HG02870 (cell line): Measurements from ENCODE around the gene S100Z.
"Not testable (repeated sequence)": the region's sequence is repeated elsewhere in the genome, so short reads cannot be mapped to it uniquely, and the experiment has no call there.

ENCODE experiments used
- ATAC-seq: cut with Tn5 transposase; IDR thresholded peaks from one replicate; pipeline ENCODE4 v1.9.1; 2021; ENCODE audit warnings: mild to moderate bottlenecking, moderate library complexity; ENCODE audit not compliant: unreplicated experiment

Gene S100Z

DNA sequence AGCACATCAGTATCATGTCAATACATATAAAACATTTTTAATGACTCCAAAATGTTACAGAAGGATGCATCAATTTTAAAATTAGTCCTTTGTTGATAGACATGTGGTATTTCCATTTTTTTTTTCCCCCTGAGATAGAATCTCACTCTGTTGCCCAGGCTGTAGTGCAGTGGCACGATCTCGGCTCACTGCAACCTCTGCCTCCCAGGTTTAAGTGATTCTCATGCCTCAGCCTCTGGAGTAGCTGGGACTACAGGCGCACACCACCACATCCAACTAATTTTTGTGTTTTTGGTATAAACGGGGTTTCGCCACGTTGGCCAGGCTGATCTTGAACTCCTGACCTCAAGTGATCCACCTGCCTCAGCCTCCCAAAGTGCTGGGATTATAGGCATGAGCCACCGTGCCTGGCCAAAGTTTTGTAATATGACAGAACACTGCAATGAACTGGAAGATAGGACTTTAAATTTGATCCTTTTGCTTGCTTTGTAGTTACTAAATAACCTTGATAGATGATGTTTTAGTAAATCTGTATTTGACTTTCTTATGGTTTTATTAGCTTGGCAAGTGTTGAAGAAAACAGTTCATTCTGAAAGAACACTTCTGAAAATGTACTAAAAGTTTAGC, 27.6 kb upstream of the S100Z start:
- ATAC-seq: not testable (repeated sequence)

DNA sequence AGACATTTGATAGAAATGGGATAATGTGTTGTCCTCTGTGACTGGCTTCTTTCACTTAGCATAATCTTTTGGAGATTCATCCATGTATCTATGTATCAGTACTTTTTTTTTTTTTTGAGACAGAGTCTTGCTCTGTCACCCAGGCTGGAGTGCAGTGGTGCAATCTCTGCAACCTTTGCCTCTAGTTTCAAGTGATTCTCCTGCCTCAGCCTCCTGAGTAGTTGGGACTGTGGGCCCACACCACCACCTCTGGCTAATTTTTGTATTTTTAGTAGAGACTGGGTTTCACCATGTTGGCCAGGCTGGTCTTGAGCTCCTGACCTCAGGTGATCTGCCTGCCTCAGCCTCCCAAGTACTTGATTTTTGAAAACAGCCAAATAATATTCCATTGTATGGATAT, 23.4 kb upstream of the S100Z start:
- not testable (repeated sequence) for ATAC-seq

DNA sequence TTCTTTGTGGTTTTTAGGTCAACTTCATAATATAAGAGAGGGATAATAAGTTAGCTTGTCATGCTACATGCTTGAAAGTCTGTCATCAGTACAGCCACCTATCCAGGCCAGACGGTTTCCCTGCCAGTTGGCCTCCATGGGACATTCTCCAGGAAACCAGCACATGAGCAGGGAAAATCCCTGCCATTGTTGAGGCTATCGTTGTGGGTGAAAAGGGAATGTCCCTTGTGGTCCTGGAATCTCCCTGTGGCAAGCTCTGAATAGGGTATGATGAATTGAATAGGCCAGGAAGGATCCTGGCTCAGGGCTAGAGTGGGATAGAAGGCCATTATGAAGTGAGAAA, 18.7 kb upstream of the S100Z start:
- peak; percentile 45 for ATAC-seq

DNA sequence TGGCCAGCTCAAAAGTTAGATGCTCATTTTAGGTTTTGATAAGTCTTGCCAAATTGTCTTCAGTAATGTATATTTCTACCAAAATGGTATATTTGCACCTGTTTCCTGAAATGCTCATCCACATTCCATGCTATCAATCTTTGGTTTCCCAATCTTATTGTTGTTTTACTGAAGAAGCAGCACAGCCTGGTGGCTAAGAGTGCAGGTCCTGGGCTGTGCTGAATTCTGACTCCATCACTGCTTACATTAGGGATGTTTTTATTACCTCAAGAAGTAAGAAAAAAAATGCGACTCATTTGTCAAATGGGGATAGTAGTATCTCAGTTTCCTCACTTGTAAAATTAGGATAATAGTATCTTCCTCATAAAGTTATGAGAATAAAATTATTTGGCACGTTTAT, 13.6 kb upstream of the S100Z start:
- ATAC-seq: no peak

DNA sequence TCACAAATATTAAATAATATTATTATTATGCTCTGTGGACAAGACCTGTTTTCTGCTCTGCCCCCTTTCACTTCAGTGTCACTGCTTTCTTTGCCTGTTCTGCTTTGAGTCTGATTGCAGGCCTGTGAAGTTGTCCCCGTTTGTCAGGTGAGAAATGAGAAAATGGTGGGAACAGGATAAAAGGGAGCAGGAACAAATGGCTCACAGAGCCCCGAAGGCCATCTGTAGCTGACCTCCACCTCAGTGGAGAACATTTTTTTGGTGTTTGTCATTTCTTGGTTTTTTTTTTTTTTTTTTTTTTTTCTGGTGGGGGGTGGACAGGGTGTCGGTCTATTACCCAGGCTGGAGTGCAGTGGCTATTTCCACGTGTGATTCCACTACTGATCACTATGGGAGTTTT, 13.2 kb upstream of the S100Z start:
- ATAC-seq: no peak

DNA sequence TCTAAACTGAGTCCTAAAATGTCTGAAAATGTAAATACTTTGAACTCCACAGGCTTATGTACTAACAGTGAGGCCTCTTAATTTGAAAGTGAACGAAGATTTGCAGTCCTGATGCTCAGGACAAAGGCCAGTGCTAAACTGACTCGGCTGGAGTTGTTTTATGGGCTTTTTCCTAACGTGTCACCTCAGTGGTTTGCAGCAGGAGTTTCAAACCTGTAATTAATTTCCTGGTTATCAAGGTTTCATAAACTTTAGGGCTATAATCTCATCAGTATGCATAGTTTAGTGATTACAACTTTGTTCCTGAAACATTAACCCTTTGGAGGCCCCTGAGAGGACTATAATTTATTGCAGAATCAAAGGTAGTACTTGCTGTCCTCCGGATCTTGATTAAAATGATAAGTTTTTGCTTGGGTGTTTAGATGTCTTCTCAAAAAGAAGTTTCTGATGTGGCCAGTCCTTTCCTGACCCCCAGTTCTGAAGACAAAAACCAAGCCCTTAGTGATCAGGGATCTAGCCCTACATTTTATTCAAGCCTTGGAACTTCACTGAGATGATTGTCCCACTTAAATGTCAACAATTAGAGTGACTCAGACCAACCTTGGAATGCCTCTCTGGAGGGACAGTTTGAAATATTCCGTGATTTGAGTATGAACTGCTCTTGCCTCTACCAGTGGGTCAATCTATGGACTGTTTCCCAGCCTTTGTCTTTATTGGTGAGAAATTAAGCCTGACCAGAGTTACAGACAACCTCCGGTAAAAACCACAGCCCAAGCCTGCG, 11.1 kb upstream of the S100Z start:
- no peak for ATAC-seq

DNA sequence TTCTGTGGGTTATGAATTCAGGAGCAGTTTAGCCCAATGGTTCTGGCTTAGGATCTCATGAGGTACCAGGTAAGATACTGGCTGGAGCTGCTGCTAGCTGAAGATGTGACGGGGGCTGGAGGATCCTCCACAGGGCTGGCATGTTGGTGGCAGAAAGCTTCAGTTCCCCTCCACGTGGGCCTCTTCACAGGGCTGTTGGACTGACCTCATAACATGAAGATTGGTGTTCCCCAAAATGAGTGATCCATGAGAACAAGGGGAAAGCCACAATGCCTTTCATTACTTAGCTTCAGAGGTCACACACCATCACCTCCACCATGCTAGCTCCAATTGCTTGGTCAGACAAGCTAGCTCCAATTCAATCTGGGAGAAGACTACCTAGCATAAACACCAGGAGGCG, 8.5 kb upstream of the S100Z start:
- ATAC-seq: no peak

DNA sequence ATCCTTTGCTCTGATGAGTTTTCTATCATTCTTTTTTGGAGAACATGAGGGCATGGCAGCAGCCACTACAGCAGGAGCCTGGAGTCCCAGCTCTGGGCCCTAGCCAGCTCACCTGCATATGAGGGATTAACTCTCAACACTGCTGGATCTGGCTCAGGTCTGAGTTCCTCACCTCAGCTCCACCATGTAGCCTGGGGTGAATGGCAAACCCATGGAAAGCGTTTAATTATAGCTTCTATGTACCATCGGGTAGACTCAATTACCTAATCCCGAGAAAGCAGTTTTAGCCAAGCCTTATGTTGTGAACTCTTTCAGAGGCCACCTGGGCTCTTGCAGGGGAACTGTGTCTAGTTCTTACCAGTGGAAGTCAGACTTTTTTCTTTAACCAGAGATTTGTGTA, 3.9 kb upstream of the S100Z start:
- ATAC-seq: no peak

DNA sequence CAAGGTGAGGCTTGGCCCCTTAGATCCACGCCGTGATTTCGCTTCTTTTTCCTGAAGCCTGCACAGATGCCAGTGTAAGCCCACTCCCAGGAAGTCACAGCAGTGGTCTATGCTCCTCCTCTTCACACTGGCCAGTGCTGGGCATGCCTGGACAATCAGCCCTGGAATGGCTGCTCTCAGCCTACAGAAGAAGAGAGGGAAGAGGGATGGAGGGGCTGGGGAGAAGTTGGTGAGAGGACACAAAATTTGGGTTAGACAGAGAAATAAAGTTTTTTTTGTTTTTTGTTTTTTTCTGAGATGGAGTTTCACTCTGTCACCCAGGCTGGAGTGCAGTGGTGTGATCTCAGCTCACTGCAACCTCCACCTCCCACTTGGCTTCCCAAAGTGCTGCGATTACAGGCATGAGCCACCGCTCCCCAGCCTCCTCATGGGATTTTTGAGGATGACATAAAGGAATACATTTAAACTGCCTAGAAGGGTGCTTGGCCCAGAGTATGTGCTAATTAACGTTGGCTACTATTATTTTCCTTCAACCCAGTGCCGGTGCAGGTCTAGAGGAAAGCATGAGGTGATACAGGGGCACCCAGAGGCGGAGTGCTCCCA, 830 bp downstream of the S100Z start:
- no peak for ATAC-seq

DNA sequence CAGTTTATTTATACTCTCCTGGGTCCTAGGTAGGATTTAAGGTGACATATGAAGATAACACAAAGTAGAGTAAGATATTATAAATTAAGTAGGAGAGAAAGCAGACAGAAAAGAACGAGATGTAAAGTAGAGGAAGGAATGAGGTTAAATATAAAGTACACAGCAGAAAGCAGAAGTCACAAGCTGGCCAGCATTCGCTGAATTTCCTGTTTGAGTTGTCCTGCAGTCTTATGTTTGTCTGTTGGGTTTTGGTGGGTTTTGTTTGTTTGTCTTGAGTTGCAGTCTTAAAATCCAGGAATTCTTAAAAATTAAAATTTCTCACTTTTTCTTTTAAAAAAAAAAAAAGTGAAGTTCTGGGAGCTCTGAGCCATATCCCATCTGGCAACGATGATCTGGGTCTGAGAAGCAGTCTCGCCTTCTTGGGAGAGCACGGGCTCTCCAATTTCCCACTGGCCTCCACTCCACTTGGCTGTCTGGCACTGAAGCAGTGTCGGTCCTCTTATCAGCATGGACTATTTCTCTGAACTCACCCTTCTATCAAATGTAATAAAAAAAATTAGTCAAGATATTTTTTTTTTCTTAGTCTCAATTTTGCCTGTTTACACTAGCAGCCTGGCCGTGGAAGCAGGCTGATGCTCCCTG, 2.0 kb downstream of the S100Z start:
- no peak for ATAC-seq

DNA sequence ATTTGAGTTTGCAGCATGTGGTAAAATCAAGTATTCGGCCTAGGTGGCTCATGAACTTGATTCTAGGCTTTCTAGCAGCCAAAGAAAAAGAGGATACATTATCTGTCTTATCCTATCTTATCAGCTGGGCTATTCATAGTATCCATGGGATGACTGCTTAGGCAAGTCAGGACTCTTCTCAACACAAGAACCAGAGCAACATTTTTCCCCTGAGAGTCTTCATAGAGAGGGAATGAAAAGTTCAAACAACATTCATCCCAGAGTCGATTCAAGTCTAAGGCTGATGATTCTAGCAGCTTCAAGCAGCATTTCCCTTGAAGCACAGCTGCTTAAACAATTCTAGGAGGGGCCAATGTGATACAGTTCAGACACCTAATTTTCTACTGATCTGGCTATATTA, 3.0 kb downstream of the S100Z start:
- ATAC-seq: no peak

DNA sequence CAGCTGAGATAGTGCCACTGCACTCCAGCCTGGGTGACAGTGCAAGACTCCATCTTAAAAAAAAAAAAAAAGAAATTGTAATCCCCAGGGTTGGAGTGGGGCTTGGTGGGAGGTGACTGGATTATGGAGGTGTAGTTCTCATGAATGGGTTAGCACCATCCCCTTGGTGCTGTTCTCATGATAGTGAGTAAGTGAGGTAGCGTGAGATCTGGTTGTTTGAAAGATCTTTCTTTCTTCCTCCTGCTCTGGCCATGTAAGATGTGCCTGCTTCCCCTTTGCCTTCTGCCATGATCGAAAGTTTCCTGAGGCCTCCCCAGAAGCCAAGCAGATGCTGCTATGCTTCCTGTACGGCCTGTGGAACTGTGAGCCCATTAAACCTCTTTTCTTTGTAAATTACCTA, 3.9 kb downstream of the S100Z start:
- not testable (repeated sequence) for ATAC-seq

DNA sequence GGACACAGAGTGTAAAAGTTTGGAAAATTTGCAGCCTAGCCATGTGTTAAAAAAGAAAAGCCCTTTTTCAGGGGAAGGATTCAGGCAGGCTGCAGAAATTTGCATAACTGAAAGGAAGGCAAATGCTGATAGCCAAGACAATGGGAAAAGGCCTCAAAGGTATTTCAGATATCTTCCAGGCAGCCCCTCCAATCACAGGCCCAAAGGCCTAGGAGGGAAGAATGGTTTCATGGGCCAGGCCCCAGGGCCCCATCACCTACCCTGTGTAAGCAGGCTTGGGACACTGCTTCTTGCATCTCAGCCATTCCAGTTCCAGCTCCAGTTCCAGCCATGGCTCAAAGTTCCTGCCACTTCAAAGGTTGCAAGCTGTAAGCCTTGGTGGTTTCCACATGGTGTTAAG, 4.8 kb downstream of the S100Z start:
- ATAC-seq: no peak

DNA sequence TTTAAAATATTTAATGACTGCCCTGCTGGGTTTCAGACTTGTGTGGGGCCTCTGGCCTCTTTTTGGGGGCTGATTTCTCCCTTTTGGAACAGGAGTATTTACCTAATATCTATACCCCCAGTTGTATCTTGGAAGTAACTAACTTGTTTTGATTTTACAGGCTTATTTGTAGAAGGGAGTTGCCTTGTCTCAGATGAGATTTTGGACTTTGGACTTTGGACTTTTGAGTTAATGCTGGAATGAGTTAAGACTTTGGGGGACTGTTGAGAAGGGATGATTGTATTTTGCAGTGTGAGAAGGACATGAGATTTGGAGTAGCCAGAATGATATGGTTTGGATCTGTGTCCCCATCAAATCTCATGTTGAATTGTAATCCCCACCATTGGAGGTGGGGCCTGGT, 5.7 kb downstream of the S100Z start:
- not testable (repeated sequence) for ATAC-seq

DNA sequence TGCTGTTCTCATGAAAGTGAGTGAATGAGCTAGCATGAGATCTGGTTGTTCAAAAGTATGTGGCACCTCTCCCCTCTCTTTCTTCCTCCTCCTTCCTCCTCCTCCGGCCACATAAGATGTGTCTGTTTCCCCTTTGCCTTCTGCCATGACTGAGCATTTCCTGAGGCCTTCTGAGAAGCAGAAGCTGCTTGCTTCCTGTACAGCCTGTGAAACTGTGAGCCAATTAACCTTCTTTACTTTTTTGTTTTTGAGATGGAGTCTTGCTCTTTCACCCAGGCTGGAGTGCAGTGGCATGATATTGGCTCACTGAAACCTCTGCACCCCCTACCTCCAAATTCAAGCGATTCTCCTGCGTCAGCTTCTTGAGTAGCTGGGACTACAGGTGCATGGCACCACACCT, 6.1 kb downstream of the S100Z start:
- no peak for ATAC-seq

DNA sequence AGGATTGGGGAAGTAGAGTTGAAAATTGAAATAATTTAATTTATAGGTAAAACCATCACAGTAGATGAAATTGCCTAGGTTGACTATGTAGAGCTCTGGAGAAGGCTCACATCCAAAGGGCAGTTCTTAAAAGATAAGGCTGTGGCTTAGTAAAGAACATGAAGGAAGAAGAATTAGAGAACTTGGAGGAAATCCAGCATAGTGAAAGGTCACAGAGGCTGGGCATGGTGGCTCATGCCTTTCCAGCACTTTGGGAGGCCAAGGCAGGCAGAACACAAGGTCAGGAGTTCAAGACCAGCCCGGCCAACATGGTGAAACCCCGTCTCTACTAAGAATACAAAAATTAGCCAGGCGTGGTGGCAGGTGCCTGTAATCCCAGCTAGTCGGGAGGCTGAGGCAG, 7.0 kb downstream of the S100Z start:
- ATAC-seq: not testable (repeated sequence)

DNA sequence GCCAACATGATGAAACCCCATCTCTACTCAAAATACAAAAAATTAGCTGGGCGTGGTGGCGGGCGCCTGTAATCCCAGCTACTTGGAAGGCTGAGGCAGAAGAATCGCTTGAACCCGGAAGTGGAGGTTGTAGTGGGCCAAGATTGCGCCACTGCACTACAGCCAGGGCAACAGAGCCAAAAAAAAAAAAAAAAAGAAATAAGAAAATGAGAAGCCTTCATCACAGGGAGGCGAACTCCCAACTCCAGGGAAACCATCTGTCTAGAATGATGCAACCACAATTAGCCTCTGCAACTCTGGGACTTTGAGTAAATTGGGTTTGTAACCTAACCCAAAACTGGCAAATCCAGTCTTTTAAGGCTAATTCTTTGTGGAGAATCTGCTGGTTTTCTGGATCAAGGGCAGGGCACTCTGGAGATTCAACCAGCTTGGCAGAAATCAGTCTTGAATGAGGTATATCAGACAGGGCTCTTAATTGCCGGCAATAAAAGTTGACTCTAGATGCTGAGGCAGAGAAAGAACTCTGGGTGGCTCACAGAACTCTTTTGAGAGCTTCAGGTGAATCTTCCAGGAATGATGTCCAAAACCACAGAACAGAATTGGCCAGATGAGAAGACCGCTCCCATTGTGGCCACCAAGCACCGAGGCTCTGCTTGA, 9.9 kb downstream of the S100Z start:
- no peak for ATAC-seq

DNA sequence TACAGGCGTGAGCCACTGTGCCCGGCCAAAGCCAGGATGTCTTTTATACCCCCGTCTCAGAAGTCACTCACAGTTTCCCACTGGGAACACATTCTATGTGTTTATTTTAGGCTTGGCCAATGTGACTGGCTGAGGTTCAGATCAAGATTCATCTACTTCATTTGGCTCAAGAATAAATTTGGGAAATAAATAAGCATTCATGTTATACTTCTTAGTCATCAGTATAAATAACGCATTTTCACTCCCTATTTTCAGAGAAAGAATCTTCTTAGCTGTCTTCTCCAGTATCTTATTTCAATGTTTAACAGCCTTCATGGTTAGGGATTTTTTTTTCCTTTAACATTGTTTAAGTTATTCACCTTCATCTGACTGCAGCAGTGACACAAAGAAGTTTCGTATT, 11.8 kb downstream of the S100Z start:
- ATAC-seq: no peak

DNA sequence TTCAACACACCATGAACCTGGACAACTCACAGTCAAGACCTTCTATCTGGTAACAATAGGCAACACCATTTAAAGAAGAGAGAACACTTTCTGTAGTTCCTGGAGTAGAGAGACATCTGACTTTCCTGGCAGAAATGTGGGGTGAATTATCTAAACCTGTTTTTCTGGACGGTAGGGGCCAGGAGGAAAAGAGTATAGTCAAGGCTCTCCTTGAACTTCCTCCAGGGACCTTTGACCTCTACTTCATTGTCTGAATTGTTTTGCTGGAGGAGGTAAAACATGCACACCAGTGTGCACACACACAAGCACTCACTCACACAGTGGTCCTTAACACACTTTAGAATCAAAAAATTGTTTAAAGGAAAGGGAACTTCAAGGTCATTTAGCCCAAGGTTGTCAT, 13.2 kb downstream of the S100Z start:
- no peak for ATAC-seq

DNA sequence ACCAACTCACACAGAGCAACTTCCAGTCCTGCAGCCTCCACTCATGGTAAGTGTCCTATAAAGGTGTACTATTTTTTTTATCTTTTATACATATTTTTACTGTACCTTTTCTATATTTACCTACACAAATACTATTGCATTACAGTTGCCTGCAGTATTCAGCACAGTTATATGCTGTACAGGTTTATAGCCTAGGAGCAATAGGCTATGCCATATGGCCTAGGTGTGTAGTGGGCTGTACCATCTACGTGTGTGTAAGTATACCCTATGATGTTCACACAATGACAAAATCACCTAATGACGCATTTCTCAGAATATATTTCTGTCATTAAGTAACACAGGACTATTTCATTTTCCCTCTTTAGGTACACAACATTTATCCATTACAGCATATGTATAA, 16.7 kb downstream of the S100Z start:
- no peak for ATAC-seq

DNA sequence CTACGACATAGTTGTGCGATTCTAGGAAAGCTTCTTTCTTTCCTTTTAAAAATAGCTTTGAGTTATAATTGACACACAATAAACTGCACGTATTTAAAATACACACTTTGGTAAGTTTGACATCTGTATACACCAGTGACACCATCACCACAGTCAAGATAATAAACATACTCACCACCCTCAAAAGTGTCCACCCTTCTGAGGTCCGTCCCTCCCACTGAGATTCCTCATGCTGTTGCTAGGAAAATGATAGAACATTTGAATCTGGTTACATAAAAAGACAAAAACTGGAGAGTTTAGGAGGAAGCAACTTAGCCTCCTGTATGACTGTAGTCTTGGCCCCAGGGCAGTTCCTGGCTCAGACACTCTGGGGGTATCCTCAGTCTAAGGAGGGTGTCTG, 17.2 kb downstream of the S100Z start:
- no peak for ATAC-seq
